Stimulated activated CD4-positive, alpha-beta T cell treated with anti-CD3 and anti-CD28 coated beads, Interleukin-4, amount 100 ng/mL, for 24 hours (primary cell): ENCODE results near the gene ARL6IP4.
"Not testable (repeated sequence)": the region's sequence is repeated elsewhere in the genome, so short reads cannot be mapped to it uniquely, and the experiment has no call there.

Experiments
- DNase-seq: peaks from one replicate; pipeline ENCODE4 v3.0.0-alpha.2; 2020

Gene ARL6IP4

GRCh38 chr12:122980183-122981035, at the start of gene ARL6IP4:
Gene ARL6IP4, plus strand, starts transcription at chr12:122980681. Its CDS starts 459 bp downstream, at chr12:122981140.
- peak; percentile 63 for DNase-seq

- DNase-seq = no peak
Observed at GRCh38 chr12:122932207-122932606, 48.3 kb upstream of the ARL6IP4 start.

- no peak for DNase-seq
Observed at GRCh38 chr12:122934722-122935121, 45.8 kb upstream of the ARL6IP4 start.

DNA sequence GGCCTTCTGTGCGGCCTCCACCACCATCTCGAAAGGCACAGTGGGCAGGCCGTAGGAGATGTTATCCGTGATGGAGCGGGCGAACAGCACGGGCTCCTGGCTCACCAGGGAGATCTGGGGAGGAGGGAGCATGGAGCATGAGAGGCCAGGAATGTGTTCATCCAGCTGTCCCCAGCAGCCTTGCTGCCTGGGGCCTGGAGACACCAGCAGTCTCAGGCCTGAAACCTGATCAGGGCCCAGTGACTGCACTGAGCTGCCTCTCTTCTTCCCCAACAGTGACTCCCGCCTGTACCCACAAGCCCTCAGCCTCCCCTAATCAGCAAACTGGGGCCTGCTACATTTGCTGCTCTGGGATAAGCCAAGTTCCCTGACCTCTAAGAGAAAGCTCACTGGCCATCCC, 45.2 kb upstream of the ARL6IP4 start:
- no peak for DNase-seq

- no peak for DNase-seq
Observed at GRCh38 chr12:122937622-122938091, 42.8 kb upstream of the ARL6IP4 start.

DNA sequence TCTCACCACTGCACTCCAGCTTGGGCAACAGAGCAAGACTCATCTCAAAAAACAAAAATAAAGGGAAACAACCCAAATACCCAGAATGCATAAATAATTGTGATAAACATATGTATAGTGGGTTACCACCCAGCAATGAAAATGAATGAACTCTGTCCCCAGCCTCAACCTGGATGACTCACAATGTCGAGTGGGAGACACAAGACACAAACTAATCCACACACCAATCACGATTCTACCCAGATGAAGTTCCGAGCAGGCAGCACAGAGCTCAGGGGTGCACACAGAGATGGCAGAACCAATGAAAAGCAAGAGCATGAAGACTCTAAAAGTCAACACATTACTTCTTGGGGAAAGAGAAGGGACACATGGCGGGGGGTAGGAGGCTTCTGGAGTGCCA, 41.4 kb upstream of the ARL6IP4 start:
- no peak for DNase-seq

DNA sequence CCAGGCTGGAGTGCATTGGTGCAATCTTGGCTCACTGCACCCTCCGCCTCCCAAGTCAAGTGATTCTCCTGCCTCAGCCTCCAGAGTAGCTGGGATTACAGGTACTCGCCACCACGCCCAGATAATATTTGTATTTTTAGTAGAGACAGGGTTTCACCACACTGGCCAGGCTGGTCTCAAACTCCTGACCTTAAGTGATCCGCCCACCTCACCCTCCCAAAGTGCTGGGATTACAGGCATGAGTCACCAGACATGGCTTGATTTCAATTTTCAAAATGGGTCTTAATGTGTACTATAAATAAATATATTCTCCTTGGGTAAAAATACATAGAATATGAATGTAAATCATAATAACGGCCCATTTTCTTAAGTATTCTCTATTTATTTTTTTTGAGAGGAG, 39.1 kb upstream of the ARL6IP4 start:
- DNase-seq = not testable (repeated sequence)

GRCh38 chr12:122942637-122943036, 37.8 kb upstream of the ARL6IP4 start:
- DNase-seq = no peak

GRCh38 chr12:122943196-122943595, 37.3 kb upstream of the ARL6IP4 start:
- no peak for DNase-seq

GRCh38 chr12:122944605-122945592, 35.6 kb upstream of the ARL6IP4 start:
- DNase-seq = no peak

DNA sequence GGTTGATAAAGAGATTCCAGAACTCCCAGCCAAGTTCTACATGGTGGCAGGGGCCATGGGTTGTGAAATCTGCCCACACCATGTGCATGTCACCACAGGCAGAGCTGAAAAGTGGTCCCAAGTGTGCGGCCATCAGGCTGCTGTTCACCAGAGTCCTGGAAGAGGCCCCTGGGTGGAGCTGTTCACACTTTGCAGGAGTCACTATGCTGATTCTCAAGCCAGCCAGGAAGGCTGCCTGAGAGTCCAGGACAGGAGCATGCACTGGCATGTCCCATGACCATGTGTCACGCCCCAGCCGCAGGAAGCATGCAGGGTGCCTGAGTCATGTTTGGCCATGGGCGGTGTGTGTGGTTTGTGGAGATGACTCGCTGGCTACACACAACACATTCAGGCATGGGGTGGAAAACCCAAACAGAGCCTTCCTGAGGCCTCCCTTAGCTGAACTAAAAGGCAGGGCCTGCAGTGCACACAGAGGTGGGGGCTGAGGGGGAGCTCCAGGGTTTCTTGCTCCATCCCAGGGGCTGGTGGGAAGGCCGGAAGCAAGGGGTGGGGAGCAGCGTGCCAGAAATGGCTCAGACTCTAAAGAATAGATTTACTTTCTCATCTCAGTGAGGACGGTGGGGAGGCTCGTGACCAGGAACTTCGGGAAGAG, 33.7 kb upstream of the ARL6IP4 start:
- DNase-seq = peak; percentile 91

GRCh38 chr12:122947352-122947792, 33.1 kb upstream of the ARL6IP4 start:
- no peak for DNase-seq

GRCh38 chr12:122948605-122949004, 31.9 kb upstream of the ARL6IP4 start:
- DNase-seq = no peak

GRCh38 chr12:122949405-122949804, 31.1 kb upstream of the ARL6IP4 start:
- no peak for DNase-seq

DNA sequence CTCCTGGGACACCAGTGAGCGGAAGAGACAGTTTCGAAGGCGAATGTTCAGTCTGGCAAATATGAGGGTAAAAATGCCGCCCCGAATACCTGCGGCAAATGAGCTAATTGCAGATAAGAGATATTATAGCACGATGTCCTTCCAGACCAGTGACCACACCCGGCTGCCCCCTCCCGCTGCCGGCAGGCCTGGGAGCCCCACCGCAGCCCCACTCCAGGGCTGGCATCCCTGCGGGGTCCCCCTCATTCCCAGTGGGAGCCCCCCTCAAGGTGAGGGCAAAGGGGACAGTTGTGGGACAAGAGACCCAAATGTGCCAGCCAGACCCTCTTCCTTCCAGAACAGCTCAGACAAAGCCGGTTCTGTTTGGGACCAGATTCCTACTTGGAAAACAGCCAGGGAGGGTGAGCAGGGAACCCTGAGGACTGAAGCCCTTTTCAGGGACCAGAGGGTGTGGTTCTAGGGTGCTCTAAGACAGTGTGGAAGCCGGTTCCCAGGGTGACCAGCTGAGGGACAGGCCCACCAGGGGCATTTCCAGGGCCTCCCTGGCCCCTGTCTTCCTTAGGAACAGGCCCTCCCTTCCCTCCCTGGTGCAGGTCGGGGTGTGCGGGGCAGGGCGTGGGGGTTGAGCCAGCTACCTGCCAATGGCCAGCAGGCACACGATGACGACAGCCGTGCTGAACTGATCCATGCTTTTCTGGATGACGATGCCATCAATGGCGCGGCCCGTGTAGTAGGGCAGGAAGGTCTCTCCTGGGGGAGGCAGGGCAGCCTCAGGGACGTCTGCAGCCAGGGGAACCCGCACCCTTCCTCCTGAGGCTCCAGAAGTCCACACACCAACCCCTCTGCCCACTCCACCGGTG, 30.4 kb upstream of the ARL6IP4 start:
- no peak for DNase-seq

- no peak for DNase-seq
Observed at GRCh38 chr12:122951406-122951805, 29.1 kb upstream of the ARL6IP4 start.

GRCh38 chr12:122951979-122952892, 28.2 kb upstream of the ARL6IP4 start:
- DNase-seq = peak; percentile 79

DNA sequence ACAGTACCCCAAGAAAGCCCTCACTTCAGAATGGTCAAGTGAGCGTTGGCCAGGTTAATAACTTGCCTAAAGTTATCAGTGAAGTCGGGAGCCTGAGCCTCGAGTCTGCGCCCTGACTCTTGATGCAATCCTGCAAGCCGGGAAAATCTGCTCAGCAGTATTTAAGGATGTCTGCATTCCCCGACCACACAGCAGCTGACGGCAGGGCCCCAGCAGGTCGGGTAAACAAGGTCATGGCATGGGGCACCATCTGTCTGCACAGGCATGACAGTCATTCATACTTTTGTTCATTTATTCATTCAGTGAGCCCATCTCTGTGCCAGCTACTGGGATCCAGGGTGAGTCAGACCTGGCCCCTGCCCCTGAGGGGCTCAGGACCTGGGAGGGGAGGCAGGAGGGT, 25.3 kb upstream of the ARL6IP4 start:
- no peak for DNase-seq

DNA sequence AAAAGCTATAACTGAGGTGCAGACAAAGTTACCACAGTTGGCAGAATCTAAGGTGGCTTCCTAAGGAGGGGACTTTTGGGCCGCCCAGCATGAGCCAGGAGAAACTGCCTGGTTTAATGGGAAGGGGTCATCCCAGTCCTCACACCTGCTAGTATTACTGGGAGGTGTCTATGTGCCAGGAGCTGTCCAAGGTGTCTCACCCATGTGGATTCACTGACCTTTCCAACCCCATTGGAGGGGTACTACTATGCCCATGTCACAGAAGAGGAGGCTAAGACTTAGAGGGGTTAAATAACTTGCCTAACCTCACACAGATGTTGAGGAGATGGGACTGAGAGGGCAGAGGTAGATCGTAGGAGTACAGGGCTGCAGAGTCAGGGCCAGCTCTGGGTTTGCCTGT, 24.4 kb upstream of the ARL6IP4 start:
- DNase-seq = no peak

GRCh38 chr12:122958198-122958888, 22.1 kb upstream of the ARL6IP4 start:
- no peak for DNase-seq
